Forelimb muscle (tissue), 1 donor: Measurements from ENCODE around the gene TFPI2. TPM values are rescaled to one million over a fixed set of nuclear protein-coding genes. Genes with fewer than 3 reads are reported as not detected.

Experiments
- DNase-seq: peaks from one replicate; pipeline ENCODE4 v3.0.0-alpha.2; 2013; ENCODE audit warnings: low read depth
- polyA plus RNA-seq: library from polyadenylated mRNA; unstranded; fragments of 120-200 nt; gene quantifications from one replicate; pipeline ENCODE4 v1.2.1, GENCODE V29; 2013; ENCODE audit not compliant: insufficient read length

The TFPI2 gene
- polyA plus RNA-seq, 1 donor: 1.6 TPM

DNA sequence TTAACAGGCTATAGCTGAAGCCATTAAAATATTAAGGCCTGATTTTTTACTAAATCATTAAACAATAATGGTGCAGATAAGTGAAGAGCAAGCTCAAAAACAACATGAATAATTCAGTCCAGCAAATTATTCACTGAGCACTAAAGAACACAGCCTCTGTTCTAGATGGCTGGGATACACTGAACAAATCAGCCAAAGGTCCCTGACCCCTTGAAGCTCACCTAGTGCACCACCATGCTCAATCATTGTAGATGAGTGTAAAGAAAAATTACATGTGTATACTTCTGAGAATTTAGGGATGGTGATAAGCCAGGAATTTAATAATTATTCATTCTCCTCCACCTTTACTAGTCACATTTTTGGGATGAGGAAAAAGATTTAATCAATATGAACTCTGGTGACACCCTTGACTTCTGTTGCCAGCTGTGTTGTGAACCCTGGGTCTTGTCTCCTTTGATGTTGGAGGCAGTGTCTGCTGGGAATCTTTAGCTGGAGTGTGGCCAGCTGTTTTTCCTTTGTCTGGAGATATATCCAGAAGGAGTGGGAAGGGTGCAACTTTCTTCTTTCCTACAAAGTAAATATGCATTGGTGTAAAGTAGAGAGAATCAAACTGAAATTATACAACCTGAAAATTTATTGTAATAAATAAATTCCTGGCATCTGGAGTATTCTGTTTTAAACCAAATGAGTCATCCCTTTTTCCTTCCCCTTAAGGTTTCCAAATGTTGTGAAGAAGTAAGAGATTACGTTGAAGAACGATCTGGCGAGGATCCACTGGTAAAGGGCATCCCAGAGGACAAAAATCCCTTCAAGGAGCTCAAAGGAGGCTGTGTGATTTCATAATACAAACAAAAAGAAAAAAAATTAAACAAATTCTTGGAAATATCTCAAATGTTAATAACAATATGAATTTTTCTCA is 19.8 kb upstream of the TFPI2 start:
- no peak for DNase-seq

- no peak for DNase-seq
These were observed 15.7 kb upstream of the TFPI2 start, which contains the start of gene GNGT1 for GRCh38 chr7:93906267-93906666. Gene GNGT1 (plus strand): TSS chr7:93906567. CDS start chr7:93906747, 180 bp downstream.

- no peak for DNase-seq
These were observed 12.3 kb upstream of the TFPI2 start for GRCh38 chr7:93902777-93903423.

DNA sequence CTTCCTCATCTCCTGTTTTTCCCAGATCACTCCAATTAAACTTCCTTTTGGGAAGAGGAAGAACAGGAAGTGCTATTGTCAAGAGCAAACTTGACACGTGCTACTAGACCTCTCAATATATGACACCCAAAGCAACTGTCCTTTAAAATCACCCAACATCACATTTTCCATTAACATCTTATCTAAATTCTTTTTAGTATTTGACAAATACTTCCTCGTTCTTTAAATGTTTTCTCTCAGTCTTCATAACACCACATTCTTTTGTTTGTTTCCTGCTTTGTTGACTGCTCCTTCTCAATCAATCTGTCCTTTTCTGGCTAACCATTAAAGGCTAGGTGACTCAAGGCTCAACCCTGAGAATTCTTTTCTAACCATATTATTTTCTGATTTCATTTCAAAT is 7.1 kb upstream of the TFPI2 start:
- no peak for DNase-seq

DNA sequence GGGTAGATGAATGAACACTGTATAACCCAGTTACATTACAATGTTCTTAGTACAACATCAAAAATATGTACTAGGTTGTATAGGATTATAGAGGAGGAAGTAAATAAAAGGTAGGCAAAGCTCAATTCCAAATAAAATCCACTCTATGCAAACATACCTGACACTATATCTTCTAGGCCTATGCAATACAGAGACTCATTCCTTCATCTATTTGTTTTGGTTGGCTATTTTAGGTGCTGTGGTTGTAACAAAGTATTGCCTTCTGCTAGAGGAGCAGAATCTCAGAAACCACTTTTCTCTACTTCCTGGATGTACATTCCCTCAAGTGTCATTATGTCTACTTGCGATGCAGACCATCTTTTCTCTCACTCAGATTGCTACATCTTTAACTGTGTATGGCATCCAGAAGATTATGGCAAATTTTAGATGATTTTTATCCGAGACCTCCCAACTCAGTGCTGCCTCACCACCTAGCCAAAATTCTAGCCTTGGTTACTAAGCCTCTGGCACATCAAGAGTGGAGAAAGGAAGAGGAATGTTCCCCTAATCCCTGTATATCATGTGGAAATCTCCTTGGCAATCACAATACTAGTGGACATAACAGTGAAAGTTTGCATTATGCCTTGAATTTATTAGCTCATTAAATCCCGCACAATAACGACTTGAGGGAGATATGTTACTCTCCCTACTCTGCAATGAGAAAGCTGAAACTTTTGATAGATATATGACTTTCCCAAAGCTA is 5.5 kb upstream of the TFPI2 start:
- DNase-seq: no peak

- no peak for DNase-seq
These were observed 4.5 kb upstream of the TFPI2 start for GRCh38 chr7:93894966-93895640.

DNA sequence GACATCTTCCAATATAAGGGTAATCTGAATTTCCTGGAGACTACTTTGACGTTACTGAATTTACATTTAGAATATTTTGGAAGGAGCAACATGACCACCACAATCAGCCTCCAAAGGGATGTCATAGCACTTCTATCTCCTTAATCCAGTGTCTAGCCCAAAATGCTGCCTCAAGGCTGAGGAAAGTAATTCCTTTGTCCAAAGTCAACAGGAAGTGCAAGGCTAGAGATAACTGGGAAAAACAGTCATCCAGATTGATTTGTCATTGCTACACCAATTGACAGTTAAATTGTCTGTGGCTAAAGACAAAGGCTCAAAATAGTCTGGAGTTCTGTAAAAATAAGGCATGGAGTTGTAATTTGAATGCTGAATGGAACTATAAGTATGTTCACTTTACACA is 3.9 kb upstream of the TFPI2 start:
- DNase-seq: no peak

GRCh38 chr7:93890041-93890463 is 501 bp downstream of the TFPI2 start:
- no peak for DNase-seq

DNA sequence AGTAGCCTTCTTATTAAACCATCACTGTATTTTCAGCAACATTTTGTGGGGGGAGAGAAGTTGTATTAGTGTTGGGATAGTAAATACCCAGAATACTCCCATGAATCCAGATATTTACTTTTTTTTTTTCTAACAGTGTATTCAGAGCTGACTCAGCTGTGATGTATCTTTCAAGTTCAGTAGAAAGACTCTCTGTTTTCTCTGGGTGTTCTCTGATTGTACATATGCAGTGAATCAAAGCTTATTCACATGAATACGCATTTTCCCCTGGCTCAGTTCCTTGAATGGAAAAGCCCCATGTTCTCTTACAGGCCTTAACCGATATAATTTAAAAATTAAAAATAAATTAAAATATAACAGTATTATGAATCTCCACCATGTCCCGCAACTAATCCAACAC is 1.3 kb downstream of the TFPI2 start:
- no peak for DNase-seq

DNA sequence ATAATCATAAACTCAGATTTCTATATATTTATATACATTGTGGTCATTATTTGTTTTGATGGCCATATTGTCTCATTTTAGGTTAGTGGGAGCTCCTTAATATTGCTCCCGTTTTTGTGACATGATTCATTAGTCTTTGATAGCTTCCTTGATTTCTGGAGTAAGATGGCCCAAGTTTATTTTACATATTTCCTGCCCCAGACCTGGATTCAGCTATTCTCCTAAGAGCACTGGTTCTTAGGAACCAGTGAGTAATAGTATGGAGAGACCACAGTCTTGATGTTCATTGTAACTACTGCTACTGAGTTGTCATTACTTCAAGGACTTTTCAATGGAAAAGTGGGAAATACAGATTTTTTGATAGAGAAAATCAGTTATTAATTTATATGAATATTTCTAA is 6.0 kb downstream of the TFPI2 start:
- DNase-seq: no peak

DNA sequence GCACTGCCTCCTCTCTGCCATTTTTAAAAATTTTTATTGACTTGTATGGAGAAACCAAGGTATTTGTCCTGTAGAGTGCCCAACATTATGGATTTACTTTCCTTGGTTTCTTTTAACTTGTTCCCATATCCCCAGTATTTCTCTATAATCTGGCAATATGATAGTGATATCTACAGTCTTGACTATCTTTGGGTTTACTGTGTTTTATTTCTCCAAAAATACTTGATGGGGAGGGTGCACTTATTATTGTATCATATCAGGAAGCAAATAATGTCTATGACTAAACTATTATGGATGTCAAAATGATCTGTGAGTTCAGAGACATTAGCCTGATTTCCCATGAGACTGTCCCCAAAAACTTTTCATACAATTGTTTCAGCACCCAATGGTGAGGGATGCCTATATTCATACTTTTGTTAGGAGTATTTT is 6.6 kb downstream of the TFPI2 start:
- no peak for DNase-seq

DNA sequence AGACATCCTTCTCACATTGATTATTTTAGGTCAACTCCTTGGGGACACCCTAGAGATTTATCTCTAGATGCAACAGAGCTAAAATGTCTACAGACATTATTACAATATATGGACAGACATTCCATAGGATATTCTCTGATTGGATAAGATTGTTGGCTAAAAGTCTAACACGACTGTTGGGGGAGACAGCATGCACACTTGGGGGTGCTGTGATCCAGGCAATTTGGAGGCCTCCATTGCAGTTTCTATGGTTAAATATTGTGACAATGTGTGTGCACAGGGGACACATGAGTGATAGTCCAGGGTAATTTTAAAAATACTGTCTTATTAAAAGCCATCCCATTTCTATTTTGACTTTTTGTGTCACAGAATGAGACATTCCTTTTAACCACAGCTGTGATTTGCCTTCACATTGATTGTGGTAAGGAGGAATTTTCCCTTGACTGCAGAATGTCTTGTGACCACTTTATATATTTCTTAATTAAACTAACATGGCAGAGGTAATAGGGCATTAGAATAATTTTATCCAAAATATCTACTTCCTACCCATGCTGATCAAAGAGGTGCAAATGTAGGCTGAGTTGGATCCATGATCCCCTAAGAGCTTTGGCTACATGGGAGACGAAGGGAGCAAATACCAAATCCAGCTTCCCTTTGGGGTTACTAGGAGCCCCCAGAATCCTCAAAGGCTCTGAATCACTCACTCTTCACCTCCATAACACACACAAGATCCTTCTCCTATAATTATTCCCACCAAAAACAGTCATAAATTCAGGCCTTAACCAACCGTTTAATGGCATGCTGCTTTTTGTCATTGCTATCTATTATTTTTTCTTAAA is 7.3 kb downstream of the TFPI2 start:
- DNase-seq: no peak

GRCh38 chr7:93882468-93882867 is 8.1 kb downstream of the TFPI2 start:
- no peak for DNase-seq

DNA sequence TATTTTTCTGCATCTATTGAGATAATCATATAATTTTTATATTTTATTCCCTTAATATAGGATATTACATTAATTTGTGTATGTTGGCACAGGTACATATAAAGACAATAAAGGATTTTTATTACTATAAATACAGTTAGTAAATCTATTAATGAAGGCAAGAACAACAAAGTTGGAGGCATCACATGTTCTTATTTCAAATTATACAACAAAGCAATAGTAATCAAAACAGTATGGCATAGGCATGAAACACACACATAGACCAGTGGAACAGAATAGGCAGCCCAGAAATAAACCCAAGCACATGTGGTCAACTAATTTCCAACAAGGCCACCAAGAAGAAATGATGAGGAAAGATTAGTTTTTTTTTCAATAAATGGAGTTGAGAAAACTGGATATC is 11.2 kb downstream of the TFPI2 start:
- DNase-seq: no peak

DNA sequence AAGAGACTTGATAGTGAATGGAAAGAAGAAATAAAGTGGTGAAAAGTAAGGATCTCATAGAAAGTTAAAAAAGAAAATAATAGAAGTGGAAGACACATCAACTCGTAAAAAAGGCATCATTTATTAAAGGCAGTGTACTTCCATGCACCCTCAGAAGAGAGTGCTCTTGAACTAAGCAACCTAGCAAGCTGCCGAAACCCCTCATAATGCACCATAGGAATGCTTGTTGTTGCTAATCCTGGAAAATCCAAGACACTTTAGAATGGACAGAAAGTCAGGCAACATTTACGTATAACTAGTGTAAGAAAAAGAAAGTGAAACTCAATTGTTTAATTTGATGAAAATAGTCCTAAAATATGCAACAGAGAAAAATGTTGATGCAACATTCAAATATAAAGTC is 12.8 kb downstream of the TFPI2 start:
- DNase-seq: no peak

- no peak for DNase-seq
These were observed 16.5 kb downstream of the TFPI2 start for GRCh38 chr7:93873998-93874574.

GRCh38 chr7:93866886-93867285 is 23.7 kb downstream of the TFPI2 start:
- no peak for DNase-seq

DNA sequence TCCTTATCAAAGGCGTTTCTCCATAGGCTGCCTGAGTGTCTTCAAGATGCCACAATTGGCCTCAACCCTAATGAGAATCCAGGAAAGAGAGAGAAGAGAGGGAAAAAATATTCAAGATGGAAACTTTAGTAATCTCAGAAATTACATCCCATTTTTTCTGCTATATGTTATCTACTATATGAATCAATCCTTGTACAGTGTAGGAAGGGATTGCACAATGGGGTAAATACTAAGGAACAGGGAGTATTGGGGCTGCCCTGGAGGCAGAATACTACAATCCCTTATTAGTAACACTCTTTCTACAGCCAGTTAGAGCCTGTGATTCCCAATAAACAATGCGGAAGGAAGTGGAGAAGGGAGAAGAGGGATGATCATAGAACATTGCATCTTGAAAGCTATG is 27.9 kb downstream of the TFPI2 start:
- DNase-seq: no peak

- DNase-seq: no peak
These were observed 29.1 kb downstream of the TFPI2 start for GRCh38 chr7:93861325-93861949.

DNA sequence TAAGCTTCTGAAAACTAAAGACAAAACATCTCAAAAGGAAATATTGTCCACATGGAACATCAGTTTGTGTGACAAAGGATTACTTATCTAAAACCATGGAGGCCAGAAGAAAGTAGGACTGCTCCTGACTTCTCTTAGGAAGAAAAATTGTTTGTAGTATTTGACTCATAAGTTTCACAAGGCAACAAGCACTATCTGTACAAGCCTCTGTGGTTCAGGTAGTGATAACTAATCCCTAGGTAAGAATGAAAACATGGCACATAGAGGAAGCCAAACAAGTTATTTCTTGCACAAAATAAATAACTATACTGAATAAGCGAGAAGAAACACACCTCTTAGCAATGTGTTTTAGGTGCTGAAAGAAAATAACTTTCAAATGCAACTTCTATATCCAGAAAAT is 30.3 kb downstream of the TFPI2 start:
- DNase-seq: no peak
